SU-DHL-6 (cell line): ENCODE data around the gene AGAP5.
"Not testable (repeated sequence)": the region's sequence is repeated elsewhere in the genome, so short reads cannot be mapped to it uniquely, and the experiment has no call there.

Source experiments
- CTCF ChIP-seq: fragments of 200-600 bp; sonication (generic); IDR thresholded peaks from one replicate; pipeline ENCODE4 v1.5.1; 2017; ENCODE audit warnings: antibody characterized with exemption, mild to moderate bottlenecking, low read length, moderate library complexity; ENCODE audit not compliant: insufficient read depth, poor library complexity, severe bottlenecking
- EZH2phosphoT487 ChIP-seq: fragments of 200-600 bp; sonication (generic), shearing (Covaris generic); conservative IDR thresholded peaks from 2 replicates; pipeline ENCODE4 v1.6.1; 2018; ENCODE audit warnings: mild to moderate bottlenecking, antibody characterized with exemption, low read length, moderate library complexity, mixed read lengths

GRCh38 chr10:73668378-73668777, 29.5 kb downstream of the AGAP5 start:
- not testable (repeated sequence) for TF ChIP-seq CTCF, EZH2phosphoT487
